Cortex of kidney (tissue), 1 donor: ENCODE measurements around the gene RPH3AL.

Source experiments
- DNase-seq: peaks from one replicate; lab custom pipeline; 2025; lab: John Stamatoyannopoulos, UW

RPH3AL gene

DNA sequence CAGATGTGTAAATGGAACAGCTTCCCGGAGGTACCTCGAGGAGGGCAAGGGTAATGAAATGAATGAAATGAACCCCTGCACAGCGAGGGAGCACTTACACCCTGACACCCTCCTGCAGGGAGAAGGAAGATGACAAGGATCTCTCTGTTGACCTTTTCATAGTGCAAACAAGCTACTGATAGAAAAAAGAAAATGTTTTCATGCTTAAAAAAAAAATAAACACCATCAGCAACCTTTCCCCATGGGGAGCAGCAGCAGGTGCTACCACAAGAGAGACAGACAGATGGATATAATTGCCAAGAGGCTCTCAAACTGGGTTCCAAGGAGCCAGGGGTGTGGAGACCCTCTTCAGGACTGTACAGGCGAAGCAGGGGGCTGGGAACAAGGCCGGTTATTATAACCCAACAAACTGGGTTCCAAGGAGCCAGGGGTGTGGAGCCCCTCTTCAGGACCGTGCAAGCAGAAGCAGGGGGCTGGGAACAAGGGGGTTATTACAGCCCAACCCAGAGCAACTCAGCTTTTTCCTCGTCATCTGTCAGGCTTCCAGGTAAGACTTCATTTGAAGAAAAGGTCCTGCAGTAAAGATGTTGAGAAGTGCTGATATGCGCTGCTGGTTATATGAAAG is 718 bp upstream of the RPH3AL start:
- DNase-seq = no peak

DNA sequence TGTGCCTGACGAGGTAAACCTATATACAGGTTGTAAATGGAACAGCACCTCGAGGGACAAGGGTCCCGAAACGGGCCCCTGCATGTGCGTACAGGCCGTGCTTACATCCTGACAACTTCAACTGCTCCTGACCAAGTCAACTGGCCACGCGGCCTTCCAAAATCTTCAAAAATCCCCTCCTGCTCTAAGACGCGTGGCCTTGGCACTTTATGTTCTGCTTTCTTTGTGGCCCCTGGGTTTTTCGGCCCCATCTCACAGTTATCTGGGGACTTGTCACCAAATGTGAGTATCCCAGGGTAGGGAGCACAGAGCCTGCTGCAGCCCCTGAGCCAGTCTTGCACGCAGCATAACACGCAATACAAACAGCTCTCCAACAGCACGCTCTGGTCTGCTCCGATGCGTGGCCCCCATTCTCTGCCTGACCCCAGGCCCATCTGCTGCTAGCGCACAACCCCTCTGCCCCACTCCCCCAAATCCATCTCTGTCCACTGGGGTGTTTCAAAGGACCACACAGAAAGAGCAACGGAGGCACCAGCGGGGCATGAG is 659 bp downstream of the RPH3AL start:
- DNase-seq = no peak

DNA sequence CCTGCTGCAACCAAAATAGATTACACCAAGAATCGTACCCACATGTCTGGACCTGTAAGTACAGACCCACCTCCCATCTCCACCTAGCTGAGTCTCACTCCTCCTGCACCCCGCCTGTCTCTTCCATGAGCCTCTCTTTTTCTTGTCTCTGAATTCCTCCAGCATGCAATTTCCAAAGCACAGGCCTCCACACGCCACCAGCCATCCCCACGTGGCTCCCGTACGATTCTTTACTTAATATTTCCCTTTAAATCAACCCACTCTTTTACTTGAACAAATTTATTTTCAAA is 1.2 kb downstream of the RPH3AL start:
- no peak for DNase-seq

DNA sequence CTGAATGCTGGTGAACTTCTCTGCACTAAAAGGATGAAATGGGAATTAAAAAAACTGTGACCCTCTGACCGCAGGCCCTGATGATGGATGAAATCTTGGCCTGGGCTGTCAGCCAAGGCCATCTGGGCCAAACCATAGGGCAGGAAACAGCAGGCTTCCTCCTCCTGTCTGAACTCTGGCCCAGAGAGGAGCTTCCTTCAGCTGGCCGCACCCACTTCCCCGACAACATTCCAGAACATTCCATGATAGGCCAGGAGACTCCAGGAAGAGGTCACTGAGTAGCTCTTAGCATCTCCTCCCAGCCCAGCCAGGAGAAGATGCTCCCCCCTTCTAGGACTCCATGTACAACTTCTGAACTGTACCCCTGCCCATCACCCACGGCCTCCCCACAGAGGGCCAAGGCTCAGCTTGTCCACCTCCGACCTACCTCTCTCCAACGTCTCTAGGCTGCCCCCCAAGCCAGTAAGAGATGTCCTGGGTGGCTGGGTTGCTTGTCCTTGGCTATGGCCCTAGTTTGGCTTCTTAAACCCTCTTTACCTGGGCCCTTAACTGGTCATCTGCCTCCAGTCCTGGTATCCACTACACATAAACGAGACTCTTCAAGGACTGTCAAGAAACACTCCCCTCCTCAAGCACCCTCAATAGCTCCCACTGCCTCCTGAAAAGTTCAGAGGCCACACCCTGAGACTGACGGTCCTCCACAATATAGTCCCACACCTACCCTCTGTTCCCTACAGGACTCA is 1.7 kb downstream of the RPH3AL start:
- no peak for DNase-seq

DNA sequence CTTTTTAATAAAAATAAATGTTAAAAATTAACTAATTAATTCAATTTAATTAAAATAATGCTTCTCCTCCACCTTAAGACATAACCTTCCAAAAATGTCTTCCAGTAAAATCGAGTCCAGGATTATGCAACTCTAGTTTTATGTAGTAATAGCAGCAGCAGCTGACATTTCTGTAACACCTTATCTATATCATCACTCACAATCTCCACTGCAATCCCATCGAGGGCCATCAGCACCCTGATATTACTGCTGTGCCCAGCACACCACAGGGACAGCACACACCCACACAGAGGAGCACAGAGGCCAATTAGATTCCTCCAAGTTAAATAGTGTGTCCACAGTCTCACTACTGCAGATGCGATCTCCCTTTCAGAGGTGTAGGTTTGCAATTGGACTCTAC is 2.9 kb downstream of the RPH3AL start:
- no peak for DNase-seq

DNA sequence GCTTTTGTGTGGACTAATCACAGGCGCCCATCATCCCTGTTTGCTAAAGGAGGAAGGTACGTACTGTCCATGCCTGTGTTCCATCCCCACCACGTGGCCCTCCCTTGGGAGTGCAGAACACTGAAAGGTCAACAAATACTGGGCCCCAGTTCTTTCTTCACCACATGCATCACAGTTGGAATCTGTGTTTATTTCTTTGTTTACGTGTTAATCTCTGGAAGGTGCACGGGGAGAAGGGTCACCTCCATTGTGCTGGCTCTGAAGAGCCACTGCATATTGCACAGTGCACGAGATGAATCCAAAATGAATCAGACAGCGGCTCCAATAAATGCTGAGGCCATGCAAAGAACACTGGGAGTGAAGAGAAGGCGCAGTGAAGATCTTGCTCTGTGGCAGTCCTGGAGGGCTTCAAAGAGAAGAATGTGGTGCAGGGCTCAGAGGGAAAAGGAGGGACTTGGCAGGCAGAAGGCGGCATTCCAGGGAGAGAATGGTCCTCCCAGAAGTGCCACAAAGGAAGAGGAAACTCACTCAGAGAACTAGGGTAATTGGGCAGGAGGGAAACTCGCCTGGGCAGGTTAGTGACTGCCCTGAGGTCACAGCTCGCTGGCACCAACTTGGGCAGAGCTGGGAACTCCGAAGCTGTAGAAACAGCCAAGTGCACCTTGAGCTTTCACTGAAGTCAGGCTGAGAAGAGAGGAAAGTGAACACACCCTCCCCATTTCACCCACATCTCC is 3.7 kb downstream of the RPH3AL start:
- DNase-seq = no peak

DNA sequence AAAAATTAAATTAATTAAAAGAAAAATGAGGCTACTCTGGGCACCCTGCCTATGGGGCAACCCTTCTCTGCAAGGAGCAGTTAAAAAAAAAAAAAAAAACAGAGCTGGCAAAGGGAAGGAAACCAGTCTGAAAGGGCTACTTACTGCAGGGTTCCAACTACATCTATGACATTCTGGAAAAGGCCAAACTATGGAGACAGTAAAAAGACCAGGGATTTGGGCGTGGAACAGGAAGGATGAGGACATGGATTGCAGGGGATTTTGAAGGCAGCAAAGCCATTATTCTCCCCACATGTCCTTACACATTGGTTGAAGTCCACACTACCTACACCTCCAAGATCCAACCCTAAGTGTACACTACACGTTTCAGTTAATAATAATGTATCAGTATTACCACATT is 4.6 kb downstream of the RPH3AL start:
- no peak for DNase-seq

DNA sequence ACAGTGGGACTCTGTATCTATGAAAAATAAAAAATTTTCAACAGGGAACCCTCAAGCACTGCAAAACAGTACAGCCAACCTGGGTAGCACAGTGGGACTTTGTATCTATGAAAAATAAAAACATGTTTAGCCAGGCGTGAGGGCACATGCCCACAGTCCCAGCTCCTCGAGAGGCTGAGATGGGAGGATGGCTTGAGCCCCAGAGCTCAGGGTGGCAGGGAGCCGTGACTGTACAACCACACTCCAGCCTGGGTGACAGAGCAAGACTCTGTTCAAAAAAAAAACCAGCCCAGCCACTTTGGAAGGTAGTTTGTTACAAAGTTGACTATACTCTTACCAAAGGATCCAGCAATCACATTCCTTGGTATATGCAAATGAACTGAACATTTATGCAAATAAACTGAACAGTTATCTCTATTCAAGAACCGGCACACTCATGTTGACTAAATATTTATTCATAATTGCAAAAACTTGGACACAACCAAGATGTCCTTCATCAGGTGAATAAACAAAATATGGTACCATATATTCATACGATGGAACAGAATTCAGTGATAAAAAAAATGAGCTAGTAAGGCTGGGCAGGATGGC is 5.2 kb downstream of the RPH3AL start:
- no peak for DNase-seq

DNA sequence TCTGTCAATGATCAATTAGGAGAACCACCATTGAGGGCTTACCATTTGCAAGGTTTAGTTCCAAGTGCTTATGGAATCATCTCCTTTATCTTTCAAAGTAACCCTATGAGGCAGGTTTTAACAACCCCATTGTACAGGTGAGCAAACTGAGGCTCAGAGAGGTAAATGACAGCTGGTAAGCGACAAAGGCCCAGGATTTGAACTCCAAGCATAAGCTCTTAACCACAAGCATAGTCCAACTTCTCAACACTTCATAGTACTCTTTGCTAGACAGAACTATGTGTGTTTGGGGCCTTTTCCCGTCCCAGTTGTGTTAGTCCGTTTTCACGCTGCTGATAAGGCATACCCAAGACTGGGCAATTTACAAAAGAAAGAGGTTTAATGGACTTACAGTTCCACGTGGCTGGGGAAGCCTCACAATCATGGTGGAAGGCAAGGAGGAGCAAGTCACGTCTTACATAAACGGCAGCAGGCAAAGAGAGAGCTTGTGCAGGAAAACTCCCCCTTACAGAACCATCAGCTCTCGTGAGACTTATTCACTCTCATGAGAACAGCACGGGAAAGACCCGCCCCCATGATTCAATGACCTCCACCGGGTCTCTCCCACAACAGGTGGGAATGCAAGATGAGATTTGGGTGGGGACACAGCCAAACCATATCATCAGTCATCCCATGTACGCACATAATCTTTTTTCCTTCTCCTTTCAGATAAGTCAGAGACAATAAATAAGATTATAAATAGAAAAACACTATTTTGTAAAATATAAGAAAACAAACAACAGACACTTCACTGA is 6.4 kb downstream of the RPH3AL start:
- DNase-seq = no peak

DNA sequence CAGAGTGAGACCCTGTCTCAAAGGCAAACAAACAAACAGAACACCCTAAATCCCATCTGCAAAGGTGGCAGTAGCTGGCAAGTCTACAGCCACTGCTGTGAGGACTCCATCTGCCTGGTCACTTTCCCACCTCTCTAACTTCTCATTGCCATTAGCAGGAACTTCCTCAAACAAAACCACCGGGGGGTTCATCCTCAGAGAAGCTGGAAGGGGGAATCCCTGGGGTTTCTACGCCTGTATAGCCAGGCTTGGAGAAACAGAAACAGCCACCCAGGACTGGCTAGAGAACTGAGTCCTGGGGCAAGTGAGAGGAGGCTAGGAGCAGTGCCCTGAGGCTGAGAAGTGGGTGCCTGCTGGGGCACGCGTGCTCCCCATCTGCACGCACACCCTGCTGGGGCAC is 7.3 kb downstream of the RPH3AL start:
- DNase-seq = no peak

DNA sequence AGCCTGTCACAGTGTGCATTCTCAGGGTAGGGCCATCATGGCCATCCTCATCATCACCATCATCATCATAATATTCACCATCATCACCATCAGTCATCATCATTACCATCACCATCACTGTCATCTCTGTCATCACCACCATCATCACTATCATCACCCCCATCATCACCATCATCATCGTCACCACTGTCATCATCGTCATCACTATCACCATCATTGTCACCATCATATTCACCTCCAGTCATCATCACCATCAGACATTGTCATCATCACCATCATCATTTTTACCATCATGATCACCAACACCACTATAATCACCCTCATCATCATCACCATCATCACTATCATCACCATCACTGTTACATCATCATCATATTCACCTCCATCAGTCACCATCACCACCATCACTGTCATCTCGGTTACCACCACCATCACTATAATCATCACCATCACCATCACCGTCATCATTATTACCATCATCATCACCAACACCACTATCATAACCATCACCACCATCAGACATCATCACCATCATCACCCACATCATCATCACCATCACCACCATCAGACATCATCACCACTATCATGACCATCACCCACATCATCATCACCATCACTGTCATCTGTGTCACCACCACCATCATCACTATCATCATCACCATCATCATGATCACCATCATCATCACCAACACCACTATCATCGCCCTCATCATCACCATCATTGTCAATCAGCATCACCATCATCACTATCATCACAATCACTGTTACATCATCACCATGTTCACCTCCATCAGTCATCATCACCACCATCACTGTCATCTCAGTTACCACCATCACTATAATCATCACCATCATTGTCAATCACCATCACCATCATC is 8.5 kb downstream of the RPH3AL start:
- no peak for DNase-seq

DNA sequence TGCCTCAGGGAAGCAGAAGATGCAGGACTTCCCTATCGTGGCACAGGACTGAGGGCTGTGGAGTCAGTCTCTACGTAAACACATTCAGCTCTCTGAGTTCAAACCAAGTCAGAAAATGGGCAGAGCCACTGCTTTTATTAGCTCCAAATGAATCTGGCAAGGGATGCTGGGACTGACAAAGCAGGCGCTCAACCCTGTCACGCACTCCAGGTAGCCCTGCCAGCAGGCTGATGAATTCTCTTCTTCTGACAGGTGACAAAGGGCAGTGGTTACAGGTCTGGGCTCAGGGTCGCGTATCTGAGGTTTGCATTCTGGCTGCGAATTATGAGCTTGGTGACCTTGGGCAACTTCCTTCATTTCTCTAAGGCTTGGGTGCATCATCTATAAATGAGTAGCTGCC is 9.4 kb downstream of the RPH3AL start:
- no peak for DNase-seq

DNA sequence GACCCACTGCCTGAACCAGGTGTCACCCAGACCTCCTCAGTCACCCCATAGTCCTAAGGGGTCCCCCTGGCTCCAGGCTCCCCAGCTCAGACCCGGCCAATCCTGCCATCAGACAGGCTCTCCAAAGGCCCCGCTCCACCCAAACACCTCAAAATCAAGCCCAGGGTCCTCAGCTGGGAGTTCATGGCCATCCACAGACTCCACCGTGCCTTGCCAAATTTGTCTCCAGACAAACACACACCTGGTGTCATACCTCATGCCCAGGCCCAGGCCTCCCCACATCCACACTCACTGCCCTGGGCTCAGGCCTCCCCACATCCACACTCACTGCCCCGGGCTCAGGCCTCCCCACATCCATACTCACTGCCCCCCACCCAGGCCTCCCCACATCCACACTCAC is 12.5 kb downstream of the RPH3AL start:
- no peak for DNase-seq

DNA sequence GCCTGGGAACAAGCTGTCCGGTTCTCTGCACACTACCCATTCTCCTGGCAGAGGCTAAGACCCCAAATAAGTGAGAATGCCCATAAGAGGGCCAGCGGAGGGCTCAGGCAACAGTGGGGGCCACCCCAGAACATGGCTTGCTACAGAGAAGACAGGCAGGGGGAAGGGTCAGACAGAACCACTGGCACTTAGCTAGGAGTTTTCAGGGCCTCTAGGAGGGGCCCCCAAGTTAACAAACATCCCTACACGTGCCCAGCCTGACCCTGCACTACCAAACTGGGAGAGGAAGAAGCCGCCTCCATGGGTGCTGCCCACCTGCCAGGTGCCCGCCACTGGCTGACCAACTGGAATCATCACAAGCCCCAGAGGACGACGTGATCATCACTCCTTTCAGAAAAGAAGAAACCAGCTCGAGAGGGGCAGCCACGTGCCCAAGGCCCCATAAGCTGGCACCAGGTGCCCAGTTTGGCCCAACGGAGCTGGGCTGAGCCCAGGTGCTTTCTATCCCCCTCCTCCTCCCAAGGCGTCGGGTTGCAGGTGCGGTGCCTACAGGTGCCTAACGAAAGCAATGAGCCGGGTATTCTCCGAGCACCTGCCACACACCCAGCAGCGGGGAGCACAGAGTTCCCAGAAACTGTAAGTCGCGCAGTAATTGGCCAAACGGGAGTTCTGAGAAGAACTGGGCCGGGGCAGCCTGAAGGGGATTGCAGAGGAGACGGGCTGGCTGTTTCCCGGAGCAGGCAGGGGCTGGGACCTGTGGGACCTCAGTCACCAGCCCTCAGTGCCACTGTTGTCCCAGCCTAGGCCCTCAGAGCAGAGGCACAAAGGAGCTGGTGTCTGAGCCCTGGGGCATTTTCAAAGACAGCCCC is 13.2 kb downstream of the RPH3AL start:
- DNase-seq = no peak

DNA sequence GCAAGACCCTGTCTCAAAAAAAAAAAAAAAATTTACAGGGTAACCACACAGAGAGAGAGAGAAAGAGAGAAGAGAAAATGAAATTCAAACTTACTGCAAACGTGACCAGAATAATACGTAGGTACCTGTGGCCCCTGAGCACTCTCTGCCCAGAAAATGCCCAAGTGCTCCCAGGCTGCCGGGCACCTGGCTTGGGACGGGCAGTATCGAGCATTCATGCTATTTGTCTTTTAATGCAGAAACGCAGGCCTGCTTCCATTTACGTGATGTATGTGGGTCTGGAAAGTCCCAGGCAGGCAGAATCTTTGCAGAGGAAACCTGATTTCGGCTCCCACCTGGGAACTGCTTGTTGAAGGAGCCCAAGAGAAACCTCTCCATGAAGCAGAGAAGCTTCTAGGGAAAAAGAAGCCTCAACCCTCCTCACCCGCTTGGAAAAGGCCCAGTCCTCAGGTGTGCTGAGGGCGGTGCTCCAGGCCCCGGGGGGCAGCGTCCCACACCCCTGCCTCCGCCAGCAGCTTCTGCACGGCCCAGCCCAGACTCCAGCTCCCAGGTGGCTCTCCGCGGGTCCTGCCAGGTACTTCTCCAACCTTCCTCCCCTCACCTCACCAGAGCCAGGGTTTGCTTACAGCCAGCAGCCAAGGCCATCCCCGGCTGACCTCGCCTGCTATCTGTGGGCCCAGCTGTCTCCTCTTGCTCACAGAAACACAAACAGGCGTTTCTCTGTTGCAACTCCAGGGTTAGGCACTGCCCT is 14.0 kb downstream of the RPH3AL start:
- no peak for DNase-seq

DNA sequence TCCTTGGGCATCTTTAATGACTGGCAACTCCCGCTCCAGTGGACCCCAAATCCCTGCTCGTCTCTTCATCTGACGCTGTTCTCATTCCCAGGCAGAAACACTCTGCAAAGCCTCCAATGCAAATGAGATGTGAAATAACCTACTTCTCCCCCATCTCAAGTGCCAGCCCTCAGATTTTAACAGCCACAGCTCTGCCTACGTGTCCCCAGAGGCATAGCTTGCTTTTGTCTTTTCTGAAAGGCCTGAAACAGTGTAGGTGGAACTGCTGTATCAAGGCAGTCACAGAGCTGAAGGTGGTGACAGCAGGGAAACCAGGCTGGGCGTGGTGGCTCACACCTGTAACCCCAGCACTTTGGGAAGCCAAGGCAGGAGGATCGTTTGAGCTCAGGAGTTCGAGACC is 14.7 kb downstream of the RPH3AL start:
- DNase-seq = no peak

DNA sequence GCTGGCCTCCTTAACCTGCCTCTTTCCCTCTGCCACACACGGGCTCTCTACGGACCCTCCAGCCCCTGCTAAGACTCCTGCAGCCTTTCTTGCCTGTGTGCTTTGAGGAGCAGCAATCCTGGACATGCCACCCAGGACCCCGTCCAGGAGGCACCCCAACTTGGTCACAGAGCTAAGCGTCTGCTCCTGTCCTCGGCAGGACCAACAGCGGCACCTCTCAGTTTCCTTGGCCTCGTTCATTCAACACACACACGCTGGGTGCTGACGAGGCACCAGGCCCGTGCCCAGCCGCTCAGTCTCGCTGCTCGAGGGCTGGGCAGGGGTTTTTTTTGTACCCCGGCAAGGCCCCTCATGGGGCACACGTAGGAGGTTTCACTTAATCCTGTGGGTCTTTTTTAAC is 15.2 kb downstream of the RPH3AL start:
- DNase-seq = no peak

DNA sequence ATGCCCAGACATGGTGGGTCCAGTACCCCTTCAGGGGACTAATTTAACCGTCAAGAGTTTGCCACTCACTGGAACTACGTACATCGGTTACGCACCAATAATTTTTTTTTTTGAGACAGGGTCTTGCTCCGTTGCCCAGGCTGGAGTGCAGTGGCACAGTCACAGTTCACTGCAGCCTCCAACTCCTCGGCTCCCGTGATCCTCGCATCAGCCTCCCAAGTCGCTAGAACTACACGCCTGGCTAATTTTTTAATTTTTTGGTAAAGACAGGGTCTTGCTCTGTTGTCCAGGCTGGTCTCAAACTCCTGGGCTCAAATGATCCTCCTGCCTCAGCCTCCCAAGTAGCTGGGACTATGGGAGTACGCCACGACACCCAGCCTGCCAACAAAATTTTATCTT is 15.6 kb downstream of the RPH3AL start:
- no peak for DNase-seq
